GM18951 (cell line): Measurements from ENCODE around the gene TMEM151B.

ENCODE experiments used
- POLR2A ChIP-seq: IDR thresholded peaks from 4 replicates; pipeline ENCODE4 v1.6.1; 2011; ENCODE audit warnings: mild to moderate bottlenecking; ENCODE audit not compliant: insufficient read length, insufficient read depth; ENCODE audit errors: extremely low read depth
- in situ Hi-C: fragments of 300-500 bp; cut with MboI; formaldehyde crosslinking; loops from one replicate; pipeline ENCODE4 v1.12.0; 2022; ENCODE audit warnings: low sequenced_read_pairs, mixed read lengths, inconsistent platforms; ENCODE audit not compliant: unreplicated experiment

Gene TMEM151B

GRCh38 chr6:44235891-44236516, 34.2 kb upstream of the TMEM151B start:
- in situ Hi-C loops = loop anchor here (5.0 kb wide), 1 partner anchor 64 kb away; no protein-coding TSS in a partner anchor

GRCh38 chr6:44237021-44237812, 33.0 kb upstream of the TMEM151B start:
- in situ Hi-C loops = loop anchor here (5.0 kb wide), 1 partner anchor 65 kb away; no protein-coding TSS in a partner anchor

More at GRCh38 chr6:44235891-44236516, 34.2 kb upstream of the TMEM151B start:
- TF ChIP-seq POLR2A = no peak

GRCh38 chr6:44237813-44238433, 32.3 kb upstream of the TMEM151B start:
- TF ChIP-seq POLR2A = peak; percentile 55
- in situ Hi-C loops = loop anchor here (5.0 kb wide), 1 partner anchor 66 kb away; no protein-coding TSS in a partner anchor

More at GRCh38 chr6:44237021-44237812, 33.0 kb upstream of the TMEM151B start:
- no peak for TF ChIP-seq POLR2A

- in situ Hi-C loops = loop anchor here (5.0 kb wide), 1 partner anchor 67 kb away; no protein-coding TSS in a partner anchor
These were observed 31.4 kb upstream of the TMEM151B start for GRCh38 chr6:44238687-44239350.

GRCh38 chr6:44243345-44243744, 26.9 kb upstream of the TMEM151B start:
- in situ Hi-C loops = no loop called here
- TF ChIP-seq POLR2A = no peak

More at GRCh38 chr6:44238687-44239350, 31.4 kb upstream of the TMEM151B start:
- TF ChIP-seq POLR2A = no peak

GRCh38 chr6:44245391-44245911, 24.8 kb upstream of the TMEM151B start:
- in situ Hi-C loops = no loop called here
- no peak for TF ChIP-seq POLR2A

- TF ChIP-seq POLR2A = peak; percentile 50
- in situ Hi-C loops = no loop called here
These were observed 24.2 kb upstream of the TMEM151B start for GRCh38 chr6:44245912-44246662.

GRCh38 chr6:44246663-44247337, 23.4 kb upstream of the TMEM151B start, which contains the start of gene HSP90AB1:
Gene HSP90AB1 (plus strand): TSS chr6:44247101. CDS start chr6:44248630, 1,529 bp downstream.
- TF ChIP-seq POLR2A = peak; percentile 100
- in situ Hi-C loops = no loop called here

- no peak for TF ChIP-seq POLR2A
These were observed 22.6 kb upstream of the TMEM151B start for GRCh38 chr6:44247338-44248302.

GRCh38 chr6:44248579-44248978, 21.7 kb upstream of the TMEM151B start:
- no peak for TF ChIP-seq POLR2A
- in situ Hi-C loops = no loop called here

More at GRCh38 chr6:44247338-44248302, 22.6 kb upstream of the TMEM151B start:
- in situ Hi-C loops = no loop called here
